NB4 (cell line): ENCODE results near the gene OBP2B.

Experiments
- MYC ChIP-seq: IDR thresholded peaks from 2 replicates; pipeline ENCODE4 v1.6.1; 2011; ENCODE audit warnings: low read depth, low read length
- POLR2A ChIP-seq: IDR thresholded peaks from 2 replicates; pipeline ENCODE4 v1.6.1; 2011; ENCODE audit warnings: mild to moderate bottlenecking; ENCODE audit not compliant: insufficient read length; ENCODE audit errors: extremely low read depth
- TF ChIP-seq, protein P1 (sequence below): IDR thresholded peaks from one replicate; pipeline ENCODE4 v1.5.1; 2012; ENCODE audit warnings: low read depth, low read length

DNA sequence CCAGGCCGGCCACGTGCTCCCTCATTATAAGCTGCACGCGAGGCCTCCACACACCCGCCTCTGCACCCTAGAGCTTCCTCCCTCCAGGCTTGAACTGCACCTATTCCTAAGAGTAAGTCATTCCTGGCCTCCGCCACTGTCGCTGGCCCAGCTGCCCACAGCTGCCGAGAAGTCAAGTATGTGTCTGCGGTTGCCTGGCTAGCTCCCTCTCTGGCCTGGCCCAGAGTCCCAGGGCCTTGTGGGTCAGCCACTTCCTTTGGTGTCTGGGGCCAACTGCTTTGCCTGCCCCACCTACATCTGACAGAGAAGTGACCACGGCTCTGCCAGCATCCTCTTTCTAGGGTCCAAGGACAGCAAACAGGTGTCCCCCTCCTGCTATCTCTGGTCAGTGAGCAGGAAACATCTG is 47.6 kb upstream of the OBP2B start:
- TF ChIP-seq, protein P1, sequence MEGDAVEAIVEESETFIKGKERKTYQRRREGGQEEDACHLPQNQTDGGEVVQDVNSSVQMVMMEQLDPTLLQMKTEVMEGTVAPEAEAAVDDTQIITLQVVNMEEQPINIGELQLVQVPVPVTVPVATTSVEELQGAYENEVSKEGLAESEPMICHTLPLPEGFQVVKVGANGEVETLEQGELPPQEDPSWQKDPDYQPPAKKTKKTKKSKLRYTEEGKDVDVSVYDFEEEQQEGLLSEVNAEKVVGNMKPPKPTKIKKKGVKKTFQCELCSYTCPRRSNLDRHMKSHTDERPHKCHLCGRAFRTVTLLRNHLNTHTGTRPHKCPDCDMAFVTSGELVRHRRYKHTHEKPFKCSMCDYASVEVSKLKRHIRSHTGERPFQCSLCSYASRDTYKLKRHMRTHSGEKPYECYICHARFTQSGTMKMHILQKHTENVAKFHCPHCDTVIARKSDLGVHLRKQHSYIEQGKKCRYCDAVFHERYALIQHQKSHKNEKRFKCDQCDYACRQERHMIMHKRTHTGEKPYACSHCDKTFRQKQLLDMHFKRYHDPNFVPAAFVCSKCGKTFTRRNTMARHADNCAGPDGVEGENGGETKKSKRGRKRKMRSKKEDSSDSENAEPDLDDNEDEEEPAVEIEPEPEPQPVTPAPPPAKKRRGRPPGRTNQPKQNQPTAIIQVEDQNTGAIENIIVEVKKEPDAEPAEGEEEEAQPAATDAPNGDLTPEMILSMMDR = no peak
- TF ChIP-seq POLR2A = no peak
- TF ChIP-seq MYC = no peak
